Motor neuron (in vitro differentiated cells): Measurements from ENCODE around the gene IL1RAP. TPM values are rescaled to one million over a fixed set of nuclear protein-coding genes. Genes with fewer than 3 reads are reported as not detected.
A peak's percentile ranks its signal among the peaks of the same experiment; 100 is the strongest.
"Not testable (repeated sequence)": the region's sequence is repeated elsewhere in the genome, so short reads cannot be mapped to it uniquely, and the experiment has no call there.

Experiments
- ATAC-seq, 8 experiments: fragments of 200-7000 bp; cut with Tn5 transposase; replicated peaks in 6 of 8; 2 replicates each; pipeline ENCODE4 v1.8.0; 2021; ENCODE audit warnings: mild to moderate bottlenecking in 8 of 8, moderate library complexity in 8 of 8
- H3K27ac ChIP-seq, 2 donors: fragments of 250-450 bp; sonication (Bioruptor Pico); 2 replicates each; pipeline ENCODE4 v1.9.0; 2021; ENCODE audit warnings: antibody characterized with exemption in 2 of 2, mild to moderate bottlenecking in 2 of 2, moderate library complexity in 1 of 2
- H3K4me1 ChIP-seq, 2 donors: fragments of 250-450 bp; sonication (Bioruptor Pico); replicated peaks in 1 of 2; 2 replicates each; pipeline ENCODE4 v1.6.1; 2021; ENCODE audit warnings: antibody characterized with exemption in 2 of 2, mild to moderate bottlenecking in 2 of 2, moderate library complexity in 1 of 2
- H3K4me3 ChIP-seq, 5 donors: fragments of 250-450 bp; sonication (Bioruptor Pico); 2 replicates each; pipeline ENCODE4 v1.9.0; 2021; ENCODE audit warnings: antibody characterized with exemption in 5 of 5, mild to moderate bottlenecking in 5 of 5, moderate library complexity in 4 of 5
- WGBS, 10 experiments: fragments of 450-650 bp; shearing (Covaris generic); methylation state at CpG; one replicate each; pipeline ENCODE4 v1.0.0; 2022; 5-methylcytosine and 5-hydroxymethylcytosine counted together
- in situ Hi-C, 9 experiments: fragments of 400-800 bp; cut with MboI; loops; one replicate each; pipeline ENCODE4 v1.15.0; 2021; ENCODE audit warnings: low sequenced_read_pairs in 9 of 9, low pct_unique_long_range_greater_than_20kb in 2 of 9; ENCODE audit not compliant: unreplicated experiment in 9 of 9
- total RNA-seq, 8 experiments: library from RNA; unstranded; fragments of 300-600 nt; gene quantifications; 2 replicates each; pipeline versions ENCODE4 v1.2.3 to v1.2.4, GENCODE V29; 2022

The IL1RAP gene
- total RNA-seq, 8 experiments from 2014 or later: 1.9 to 31.3 (median 4.1) TPM

GRCh38 chr3:190517687-190518086 is 3.8 kb downstream of the IL1RAP start:
- in situ Hi-C loops: loop anchor here in 1 of 9 experiments (25.0 kb wide), 1 partner anchor 170 kb away; no protein-coding TSS in a partner anchor
- Histone ChIP-seq H3K4me3 (no peak overlapping the region), H3K27ac (no peak overlapping the region), H3K4me1 (peaks cover 0 to 3% of the 10 kb centered on the region in 2 donors)
- 17 to 100% (median 91%) methylated on average over 1 to 3 of the region's 3 CpGs; no CpG with 5 or more reads in 2 of the 10 experiments for WGBS, 10 experiments
- peak in 2 of 8 experiments; percentile 2 to 5 for ATAC-seq

- not testable (repeated sequence) for H3K4me3 ChIP-seq, ATAC-seq, H3K4me1 ChIP-seq, H3K27ac ChIP-seq
- in situ Hi-C loops: loop anchor here in 1 of 9 experiments (25.0 kb wide), 1 partner anchor 169 kb away; no protein-coding TSS in a partner anchor
- 80 to 100% (median 97%) methylated on average over 1 to 4 of the region's 4 CpGs for WGBS, 10 experiments
Measured at GRCh38 chr3:190518531-190518930, 4.6 kb downstream of the IL1RAP start.

GRCh38 chr3:190519886-190520285 is 6.0 kb downstream of the IL1RAP start:
- in situ Hi-C loops: loop anchor here in 1 of 9 experiments (25.0 kb wide), 1 partner anchor 167 kb away; no protein-coding TSS in a partner anchor
- Histone ChIP-seq H3K4me1 (peaks cover 0 to 2% of the 10 kb centered on the region in 2 donors), H3K27ac (no peak overlapping the region), H3K4me3 (no peak overlapping the region)
- 29 to 100% (median 57%) methylated on average over 1 of the region's 1 CpG; no CpG with 5 or more reads in 7 of the 10 experiments for WGBS, 10 experiments
- ATAC-seq: no peak

- no peak overlapping the region for H3K27ac ChIP-seq
- in situ Hi-C loops: loop anchor here in 1 of 9 experiments (25.0 kb wide), 1 partner anchor 165 kb away; no protein-coding TSS in a partner anchor
- WGBS, 10 experiments: 60 to 100% (median 92%) methylated on average over 1 of the region's 3 CpGs; no CpG with 5 or more reads in 6 of the 10 experiments
- H3K4me3 ChIP-seq: no peak overlapping the region
- H3K4me1 ChIP-seq: no peaks in the 10 kb centered on the region
- ATAC-seq: no peak
Measured at GRCh38 chr3:190521998-190522397, 8.1 kb downstream of the IL1RAP start.

- no peak for ATAC-seq
- no peak overlapping the region for H3K27ac ChIP-seq
- no peak overlapping the region for H3K4me3 ChIP-seq
- in situ Hi-C loops: loop anchor here in 1 of 9 experiments (25.0 kb wide), 1 partner anchor 165 kb away; no protein-coding TSS in a partner anchor
- no peaks in the 10 kb centered on the region for H3K4me1 ChIP-seq
Measured at GRCh38 chr3:190522621-190523222, 8.8 kb downstream of the IL1RAP start.

- ATAC-seq: no peak
- 83 to 100% (median 100%) methylated on average over 1 of the region's 1 CpG; no CpG with 5 or more reads in 1 of the 10 experiments for WGBS, 10 experiments
- in situ Hi-C loops: loop anchor here in 1 of 9 experiments (25.0 kb wide), 1 partner anchor 162 kb away; no protein-coding TSS in a partner anchor
- no peak overlapping the region for H3K27ac ChIP-seq
- H3K4me3 ChIP-seq: no peak overlapping the region
- H3K4me1 ChIP-seq: no peaks in the 10 kb centered on the region
Measured at GRCh38 chr3:190524942-190525341, 11.1 kb downstream of the IL1RAP start.

GRCh38 chr3:190525634-190526033 is 11.7 kb downstream of the IL1RAP start:
- in situ Hi-C loops: no loop called here

GRCh38 chr3:190526787-190527762 is 13.2 kb downstream of the IL1RAP start:
- in situ Hi-C loops: no loop called here
- no peak overlapping the region for H3K4me3 ChIP-seq
- H3K4me1 ChIP-seq: no peaks in the 10 kb centered on the region
- no peak overlapping the region for H3K27ac ChIP-seq
- WGBS, 10 experiments: 49 to 100% (median 73%) methylated on average over 1 to 5 of the region's 5 CpGs; no CpG with 5 or more reads in 1 of the 10 experiments
- ATAC-seq: no peak

More at GRCh38 chr3:190525634-190526033, 11.7 kb downstream of the IL1RAP start:
- WGBS, 10 experiments: 83 to 100% (median 95%) methylated on average over 1 to 2 of the region's 2 CpGs; no CpG with 5 or more reads in 1 of the 10 experiments
- no peak for ATAC-seq
- no peak overlapping the region for H3K27ac ChIP-seq
- H3K4me1 ChIP-seq: no peaks in the 10 kb centered on the region
- H3K4me3 ChIP-seq: no peak overlapping the region

- in situ Hi-C loops: no loop called here
- Histone ChIP-seq H3K4me3 (no peak overlapping the region), H3K4me1 (peaks cover 0 to 9% of the 10 kb centered on the region in 2 donors), H3K27ac (no peak overlapping the region)
- 20 to 100% (median 94%) methylated on average over 1 to 3 of the region's 3 CpGs; no CpG with 5 or more reads in 1 of the 10 experiments for WGBS, 10 experiments
- no peak for ATAC-seq
Measured at GRCh38 chr3:190528706-190529105, 14.8 kb downstream of the IL1RAP start.

GRCh38 chr3:190531406-190531805 is 17.5 kb downstream of the IL1RAP start:
- WGBS, 10 experiments: 50 to 100% (median 80%) methylated on average over 1 to 3 of the region's 3 CpGs; no CpG with 5 or more reads in 2 of the 10 experiments
- no peak for ATAC-seq
- no peak overlapping the region for H3K4me3 ChIP-seq
- in situ Hi-C loops: no loop called here
- peaks cover 0 to 16% of the 10 kb centered on the region in 2 donors for H3K4me1 ChIP-seq
- H3K27ac ChIP-seq: no peak overlapping the region

GRCh38 chr3:190532731-190533203 is 18.9 kb downstream of the IL1RAP start:
- no peak overlapping the region for H3K4me3 ChIP-seq
- 73 to 100% (median 94%) methylated on average over 2 to 7 of the region's 7 CpGs; no CpG with 5 or more reads in 1 of the 10 experiments for WGBS, 10 experiments
- H3K4me1 ChIP-seq: peaks cover 0 to 16% of the 10 kb centered on the region in 2 donors
- no peak for ATAC-seq
- in situ Hi-C loops: no loop called here
- H3K27ac ChIP-seq: no peak overlapping the region

- H3K4me3 ChIP-seq: no peak overlapping the region
- in situ Hi-C loops: no loop called here
Measured at GRCh38 chr3:190533511-190534281, 19.8 kb downstream of the IL1RAP start.

More at GRCh38 chr3:190533511-190534281, 19.8 kb downstream of the IL1RAP start:
- peak; percentile 61 to 96 (median 90) for ATAC-seq
- Histone ChIP-seq H3K4me1 (peaks cover 0 to 16% of the 10 kb centered on the region in 2 donors), H3K27ac (peak overlapping the region in 1 of 2 donors; percentile 58)
- WGBS, 10 experiments: 0 to 83% (median 53%) methylated on average over 4 to 13 of the region's 13 CpGs; no CpG with 5 or more reads in 2 of the 10 experiments
